ENCODE measurements around the gene MYOG. TPM values are rescaled to one million over a fixed set of nuclear protein-coding genes. Genes with fewer than 3 reads are reported as not detected.

MYOG gene
- total and polyA plus RNA-seq, 10 donors: not detected

GRCh38 chr1:203077956-203078355 lies 7.9 kb downstream of the MYOG start:
- WGBS, 5 donors: 82 to 98% (median 94%) methylated on average over 2 of the region's 2 CpGs

GRCh38 chr1:203077367-203077766 lies 8.4 kb downstream of the MYOG start:
- no peak overlapping the region for H3K4me3 ChIP-seq
- H3K27me3 ChIP-seq (replicated peaks in 1 of 7): peaks cover 0 to 54% (median 9%) of the 10 kb centered on the region in 7 donors
- peaks cover 9 to 35% (median 23%) of the 10 kb centered on the region in 6 donors for H3K4me1 ChIP-seq
- intact Hi-C loops (cut with DNase I; ENCODE audit: low total_unique reads): no loop called here
- no peak for DNase-seq
- H3K27ac ChIP-seq: no peak overlapping the region
- H3K9me3 ChIP-seq: no peaks in the 10 kb centered on the region
- no peaks in the 10 kb centered on the region for H3K36me3 ChIP-seq
- WGBS, 5 donors: 86 to 100% (median 92%) methylated on average over 3 of the region's 3 CpGs
- TF ChIP-seq POLR2A (IDR thresholded peaks at IDR 0.05) (no peak), POLR2AphosphoS5 (IDR thresholded peaks at IDR 0.05) (no peak), CTCF (IDR thresholded peaks at IDR 0.05 in 8 of 11, conservative IDR thresholded peaks at IDR 0.05 in 3 of 11) (no peak)

More at GRCh38 chr1:203077956-203078355, 7.9 kb downstream of the MYOG start:
- Histone ChIP-seq H3K4me3 (no peak overlapping the region), H3K4me1 (peaks cover 9 to 40% (median 26%) of the 10 kb centered on the region in 6 donors), H3K27ac (no peak overlapping the region), H3K9me3 (no peaks in the 10 kb centered on the region), H3K27me3 (replicated peaks in 1 of 7) (peaks cover 0 to 54% (median 9%) of the 10 kb centered on the region in 7 donors), H3K36me3 (no peaks in the 10 kb centered on the region)
- intact Hi-C loops (cut with DNase I; ENCODE audit: low total_unique reads): no loop called here
- TF ChIP-seq POLR2AphosphoS5 (IDR thresholded peaks at IDR 0.05) (no peak), CTCF (IDR thresholded peaks at IDR 0.05 in 8 of 11, conservative IDR thresholded peaks at IDR 0.05 in 3 of 11) (no peak), POLR2A (IDR thresholded peaks at IDR 0.05) (no peak)
- no peak for DNase-seq

GRCh38 chr1:203076031-203076511 lies 9.7 kb downstream of the MYOG start:
- Histone ChIP-seq H3K9me3 (no peaks in the 10 kb centered on the region), H3K27me3 (replicated peaks in 1 of 7) (peaks cover 0 to 46% (median 9%) of the 10 kb centered on the region in 7 donors), H3K27ac (peak overlapping the region in 2 of 8 donors; percentile 27 to 38), H3K4me1 (peaks cover 9 to 29% (median 23%) of the 10 kb centered on the region in 6 donors), H3K36me3 (no peaks in the 10 kb centered on the region), H3K4me3 (peak overlapping the region; percentile 20 to 67 (median 45))
- WGBS, 5 donors: 12 to 39% (median 23%) methylated on average over 18 to 30 of the region's 30 CpGs
- TF ChIP-seq CTCF (IDR thresholded peaks at IDR 0.05 in 8 of 11, conservative IDR thresholded peaks at IDR 0.05 in 3 of 11): no peak
- TF ChIP-seq POLR2AphosphoS5 (IDR thresholded peaks at IDR 0.05): peak; percentile 60 to 75 (median 66)
- intact Hi-C loops (cut with DNase I; ENCODE audit: low total_unique reads): no loop called here
- peak; percentile 83 for DNase-seq

GRCh38 chr1:203075236-203076030 lies 10.4 kb downstream of the MYOG start:
- Histone ChIP-seq H3K4me3 (peak overlapping the region; percentile 20 to 67 (median 45)), H3K27me3 (replicated peaks in 1 of 7) (peaks cover 0 to 46% (median 9%) of the 10 kb centered on the region in 7 donors), H3K9me3 (no peaks in the 10 kb centered on the region), H3K4me1 (peaks cover 9 to 32% (median 25%) of the 10 kb centered on the region in 6 donors), H3K36me3 (no peaks in the 10 kb centered on the region), H3K27ac (peak overlapping the region in 2 of 8 donors; percentile 27 to 38)
- 5 to 10% (median 7%) methylated on average over 11 to 56 of the region's 56 CpGs for WGBS, 5 donors
- TF ChIP-seq POLR2AphosphoS5 (IDR thresholded peaks at IDR 0.05): no peak
- TF ChIP-seq CTCF (IDR thresholded peaks at IDR 0.05 in 8 of 11, conservative IDR thresholded peaks at IDR 0.05 in 3 of 11): no peak
- no peak for TF ChIP-seq POLR2A (IDR thresholded peaks at IDR 0.05)
- peak; percentile 82 for DNase-seq
- intact Hi-C loops (cut with DNase I; ENCODE audit: low total_unique reads): no loop called here

All from spleen (tissue), 11 donors.